GM10266 (cell line): ENCODE results near the gene KLHDC10.
"Not testable (repeated sequence)": the region's sequence is repeated elsewhere in the genome, so short reads cannot be mapped to it uniquely, and the experiment has no call there.

Source experiments
- DNase-seq: peaks from one replicate; pipeline ENCODE4 v3.0.0; 2012; ENCODE audit errors: extremely low spot score
- CTCF ChIP-seq: IDR thresholded peaks from 2 replicates; pipeline ENCODE4 v1.5.1; 2012; ENCODE audit warnings: mild to moderate bottlenecking, low read depth; ENCODE audit not compliant: control insufficient read depth, insufficient read depth; ENCODE audit errors: missing control alignments

The KLHDC10 gene

GRCh38 chr7:130037703-130038102 lies 32.6 kb upstream of the KLHDC10 start:
- no peak for DNase-seq

GRCh38 chr7:130040576-130040975 lies 29.8 kb upstream of the KLHDC10 start:
- TF ChIP-seq CTCF = no peak

More at GRCh38 chr7:130037703-130038102, 32.6 kb upstream of the KLHDC10 start:
- peak; percentile 15 for TF ChIP-seq CTCF

GRCh38 chr7:130047831-130048230 lies 22.5 kb upstream of the KLHDC10 start:
- no peak for TF ChIP-seq CTCF
- DNase-seq = no peak

More at GRCh38 chr7:130040576-130040975, 29.8 kb upstream of the KLHDC10 start:
- DNase-seq = no peak

GRCh38 chr7:130048906-130049305 lies 21.4 kb upstream of the KLHDC10 start:
- TF ChIP-seq CTCF = no peak

GRCh38 chr7:130052250-130052649 lies 18.1 kb upstream of the KLHDC10 start:
- DNase-seq = not testable (repeated sequence)

More at GRCh38 chr7:130048906-130049305, 21.4 kb upstream of the KLHDC10 start:
- DNase-seq = no peak

GRCh38 chr7:130055198-130055597 lies 15.1 kb upstream of the KLHDC10 start:
- not testable (repeated sequence) for DNase-seq

- no peak for TF ChIP-seq CTCF
- no peak for DNase-seq
These were observed 8.1 kb upstream of the KLHDC10 start for GRCh38 chr7:130062246-130062645.

GRCh38 chr7:130063036-130063435 lies 7.3 kb upstream of the KLHDC10 start:
- TF ChIP-seq CTCF = peak; percentile 70
- DNase-seq = no peak

- not testable (repeated sequence) for DNase-seq
These were observed 5.8 kb upstream of the KLHDC10 start for GRCh38 chr7:130064580-130064926.
